GM23338 (cell line): ENCODE results near the gene LRRC27. TPM values are rescaled to one million over a fixed set of nuclear protein-coding genes. Genes with fewer than 3 reads are reported as not detected.

Source experiments
- ATAC-seq: fragments of 200-7000 bp; cut with Tn5 transposase; 3 replicates; pipeline ENCODE4 v1.9.1; 2020
- DNase-seq: peaks from one replicate; pipeline ENCODE4 v3.0.0-alpha.2; 2015; ENCODE audit warnings: low spot score
- H2AFZ ChIP-seq: fragments of 200-600 bp; sonication (generic); 2 replicates; pipeline ENCODE4 v1.8.0; 2016; ENCODE audit warnings: antibody characterized with exemption, mild to moderate bottlenecking, moderate library complexity
- H3F3A ChIP-seq: fragments of 200-600 bp; sonication (generic); replicated peaks from 2 replicates; pipeline ENCODE4 v1.8.0; 2017; ENCODE audit warnings: antibody characterized with exemption, mixed run types, low read depth
- H3K27ac ChIP-seq: fragments of 200-600 bp; sonication (generic); 2 replicates; pipeline ENCODE4 v1.6.1; 2016; ENCODE audit warnings: low read depth
- H3K27me3 ChIP-seq: fragments of 200-600 bp; sonication (generic); 2 replicates; pipeline ENCODE4 v1.8.0; 2016; ENCODE audit warnings: mild to moderate bottlenecking, mixed run types, moderate library complexity; ENCODE audit not compliant: insufficient read depth
- H3K36me3 ChIP-seq: fragments of 200-600 bp; sonication (generic); 2 replicates; pipeline ENCODE4 v1.8.0; 2016; ENCODE audit warnings: mild to moderate bottlenecking; ENCODE audit not compliant: insufficient read depth
- H3K4me1 ChIP-seq: fragments of 200-600 bp; sonication (generic); 2 replicates; pipeline ENCODE4 v1.8.0; 2016; ENCODE audit warnings: mild to moderate bottlenecking, moderate library complexity; ENCODE audit not compliant: insufficient read depth
- H3K4me2 ChIP-seq: fragments of 200-600 bp; sonication (generic); 2 replicates; pipeline ENCODE4 v1.7.1; 2017; ENCODE audit warnings: mixed run types
- H3K4me3 ChIP-seq: fragments of 200-600 bp; sonication (generic); 2 replicates; pipeline ENCODE4 v1.6.1; 2016; ENCODE audit warnings: mixed run types
- H3K79me2 ChIP-seq: fragments of 200-600 bp; sonication (generic); replicated peaks from 2 replicates; pipeline ENCODE4 v1.8.0; 2017; ENCODE audit warnings: mild to moderate bottlenecking; ENCODE audit not compliant: insufficient read depth
- H3K9me2 ChIP-seq: fragments of 200-600 bp; sonication (generic); 2 replicates; pipeline ENCODE4 v1.8.0; 2017; ENCODE audit not compliant: insufficient read depth
- H4K20me1 ChIP-seq: fragments of 200-600 bp; sonication (generic); replicated peaks from 2 replicates; pipeline ENCODE4 v1.8.0; 2017; ENCODE audit warnings: mild to moderate bottlenecking; ENCODE audit not compliant: insufficient read depth
- H3K27ac Mint-ChIP-seq: 2 replicates; pipeline ENCODE4 v1.8.0; 2020; ENCODE audit warnings: inconsistent platforms, mild to moderate bottlenecking, moderate library complexity, mixed read lengths
- H3K27me3 Mint-ChIP-seq: 3 replicates; pipeline ENCODE4 v1.8.0; 2022; ENCODE audit warnings: low read depth, mild to moderate bottlenecking, moderate library complexity, mixed read lengths, inconsistent platforms; ENCODE audit not compliant: insufficient read depth, poor library complexity
- H3K36me3 Mint-ChIP-seq: 3 replicates; pipeline ENCODE4 v1.8.0; 2021; ENCODE audit warnings: low read depth, mild to moderate bottlenecking, inconsistent platforms, moderate library complexity, mixed read lengths
- H3K4me1 Mint-ChIP-seq: 3 replicates; pipeline ENCODE4 v1.8.0; 2020; ENCODE audit warnings: mild to moderate bottlenecking, inconsistent platforms, mixed read lengths
- H3K4me3 Mint-ChIP-seq: 3 replicates; pipeline ENCODE4 v1.8.0; 2021; ENCODE audit warnings: moderate library complexity, mild to moderate bottlenecking, inconsistent platforms, mixed read lengths
- H3K9me3 Mint-ChIP-seq: 3 replicates; pipeline ENCODE4 v1.8.0; 2020; ENCODE audit warnings: moderate library complexity, mild to moderate bottlenecking, inconsistent platforms, mixed read lengths
- CREB1 ChIP-seq: fragments of 250-450 bp; sonication (Bioruptor Pico); IDR thresholded peaks from 2 replicates; pipeline ENCODE4 v1.5.0; 2020; ENCODE audit warnings: low read depth, mild to moderate bottlenecking, moderate library complexity
- EZH2 ChIP-seq: fragments of 200-600 bp; sonication (generic); IDR thresholded peaks from one replicate; pipeline ENCODE4 v1.8.0; 2017; ENCODE audit warnings: antibody characterized with exemption, mild to moderate bottlenecking, low read depth; ENCODE audit not compliant: unreplicated experiment
- EZH2phosphoT487 ChIP-seq: fragments of 200-600 bp; sonication (generic); IDR thresholded peaks from one replicate; pipeline ENCODE4 v1.8.1; 2018; ENCODE audit warnings: antibody characterized with exemption; ENCODE audit not compliant: unreplicated experiment
- NANOG ChIP-seq: IDR thresholded peaks from 2 replicates; pipeline ENCODE4 v1.6.1; 2016; ENCODE audit warnings: antibody characterized with exemption, borderline replicate concordance
- polyA plus RNA-seq: library from polyadenylated mRNA; unstranded; fragments of >200 nt; fragmentation: Nextera tagmentation; extraction: Ambion mirVana; gene quantifications from 2 replicates; pipeline ENCODE4 v1.2.1, GENCODE V29; 2016
- total RNA-seq: library from RNA; depleted of rRNA; stranded (reverse); fragments of >200 nt; shearing (Covaris generic); gene quantifications from 2 replicates; pipeline ENCODE4 v1.2.3, GENCODE V29; 2014
- TF ChIP-seq, protein P1 (sequence below), 2 experiments: fragments of 200-600 bp in 1 of 2; sonication (generic) in 1 of 2; conservative IDR thresholded peaks; 2 replicates each; pipeline versions ENCODE4 v1.5.1 to v1.6.1; 2016 to 2017; ENCODE audit warnings: antibody characterized with exemption in 2 of 2, low read depth in 2 of 2, mild to moderate bottlenecking in 2 of 2, moderate library complexity in 1 of 2
- TF ChIP-seq, protein P2 (sequence below): fragments of 250-450 bp; sonication (Bioruptor Pico); IDR thresholded peaks from 2 replicates; pipeline ENCODE4 v1.5.0; 2020; ENCODE audit warnings: mild to moderate bottlenecking, moderate library complexity

The LRRC27 gene
- total and polyA plus RNA-seq, 2 experiments from 2014 or later, result 2.9 to 3.5 TPM

DNA sequence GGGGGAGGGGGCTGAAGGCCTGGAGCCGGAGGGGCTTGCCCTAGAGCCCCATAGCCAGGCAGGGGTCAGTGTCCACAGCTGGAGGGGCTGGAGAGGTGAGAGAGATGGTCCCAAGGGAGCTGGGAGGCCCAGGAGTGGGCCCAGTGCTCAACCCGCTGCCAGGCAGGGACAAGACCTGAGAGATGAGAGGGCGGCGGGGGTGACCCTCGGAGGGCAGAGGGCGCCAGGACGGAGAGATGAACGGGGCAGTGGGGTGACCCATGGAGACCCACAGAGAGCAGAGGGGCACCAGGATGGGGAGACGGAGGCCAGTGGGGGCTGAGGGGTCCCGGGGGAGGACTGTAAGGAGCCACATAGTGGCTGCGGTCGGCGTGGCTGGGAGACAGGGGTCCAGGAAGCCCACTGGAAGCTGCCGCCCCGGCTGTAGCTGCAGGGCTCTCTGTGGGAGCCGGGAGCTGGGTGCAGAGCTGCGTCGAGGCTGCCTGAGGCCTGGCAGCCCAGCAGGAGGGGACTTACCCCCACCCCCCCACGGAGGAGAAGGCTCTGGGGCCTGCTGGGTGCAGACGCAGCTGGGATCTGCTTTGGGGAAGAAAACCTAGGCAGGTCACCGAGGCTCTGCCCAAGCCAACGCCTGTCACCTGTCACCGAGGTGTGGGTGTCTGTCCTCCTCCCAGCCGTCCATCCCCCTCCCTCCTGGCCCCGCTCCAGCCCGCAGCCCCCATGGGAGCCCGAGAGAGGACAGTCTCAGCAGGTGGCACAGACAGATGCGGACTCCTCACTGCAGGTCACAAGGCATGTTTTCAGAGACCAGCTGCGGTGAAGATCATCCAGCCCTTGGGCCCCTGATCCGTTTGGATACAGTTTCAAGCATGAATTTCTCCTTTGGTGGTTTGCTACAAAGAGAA is 90.1 kb downstream of the LRRC27 start:
- Mint-ChIP-seq H3K36me3 (no peaks in the 10 kb centered on the region; the same call in 2 of the 3 replicates), H3K27me3 (peaks cover 3% of the 10 kb centered on the region), H3K9me3 (no peaks in the 10 kb centered on the region; the same call in 2 of the 3 replicates), H3K27ac (no peak overlapping the region), H3K4me3 (no peak overlapping the region), H3K4me1 (peaks cover 30% of the 10 kb centered on the region)
- no peaks in the 10 kb centered on the region for H3K79me2 ChIP-seq
- TF ChIP-seq EZH2phosphoT487, result no peak
- TF ChIP-seq, protein P1, sequence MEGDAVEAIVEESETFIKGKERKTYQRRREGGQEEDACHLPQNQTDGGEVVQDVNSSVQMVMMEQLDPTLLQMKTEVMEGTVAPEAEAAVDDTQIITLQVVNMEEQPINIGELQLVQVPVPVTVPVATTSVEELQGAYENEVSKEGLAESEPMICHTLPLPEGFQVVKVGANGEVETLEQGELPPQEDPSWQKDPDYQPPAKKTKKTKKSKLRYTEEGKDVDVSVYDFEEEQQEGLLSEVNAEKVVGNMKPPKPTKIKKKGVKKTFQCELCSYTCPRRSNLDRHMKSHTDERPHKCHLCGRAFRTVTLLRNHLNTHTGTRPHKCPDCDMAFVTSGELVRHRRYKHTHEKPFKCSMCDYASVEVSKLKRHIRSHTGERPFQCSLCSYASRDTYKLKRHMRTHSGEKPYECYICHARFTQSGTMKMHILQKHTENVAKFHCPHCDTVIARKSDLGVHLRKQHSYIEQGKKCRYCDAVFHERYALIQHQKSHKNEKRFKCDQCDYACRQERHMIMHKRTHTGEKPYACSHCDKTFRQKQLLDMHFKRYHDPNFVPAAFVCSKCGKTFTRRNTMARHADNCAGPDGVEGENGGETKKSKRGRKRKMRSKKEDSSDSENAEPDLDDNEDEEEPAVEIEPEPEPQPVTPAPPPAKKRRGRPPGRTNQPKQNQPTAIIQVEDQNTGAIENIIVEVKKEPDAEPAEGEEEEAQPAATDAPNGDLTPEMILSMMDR (conservative IDR thresholded peaks at IDR 0.05; ENCODE audit: low read depth in 2 of 2), result no peak
- TF ChIP-seq, protein P2, sequence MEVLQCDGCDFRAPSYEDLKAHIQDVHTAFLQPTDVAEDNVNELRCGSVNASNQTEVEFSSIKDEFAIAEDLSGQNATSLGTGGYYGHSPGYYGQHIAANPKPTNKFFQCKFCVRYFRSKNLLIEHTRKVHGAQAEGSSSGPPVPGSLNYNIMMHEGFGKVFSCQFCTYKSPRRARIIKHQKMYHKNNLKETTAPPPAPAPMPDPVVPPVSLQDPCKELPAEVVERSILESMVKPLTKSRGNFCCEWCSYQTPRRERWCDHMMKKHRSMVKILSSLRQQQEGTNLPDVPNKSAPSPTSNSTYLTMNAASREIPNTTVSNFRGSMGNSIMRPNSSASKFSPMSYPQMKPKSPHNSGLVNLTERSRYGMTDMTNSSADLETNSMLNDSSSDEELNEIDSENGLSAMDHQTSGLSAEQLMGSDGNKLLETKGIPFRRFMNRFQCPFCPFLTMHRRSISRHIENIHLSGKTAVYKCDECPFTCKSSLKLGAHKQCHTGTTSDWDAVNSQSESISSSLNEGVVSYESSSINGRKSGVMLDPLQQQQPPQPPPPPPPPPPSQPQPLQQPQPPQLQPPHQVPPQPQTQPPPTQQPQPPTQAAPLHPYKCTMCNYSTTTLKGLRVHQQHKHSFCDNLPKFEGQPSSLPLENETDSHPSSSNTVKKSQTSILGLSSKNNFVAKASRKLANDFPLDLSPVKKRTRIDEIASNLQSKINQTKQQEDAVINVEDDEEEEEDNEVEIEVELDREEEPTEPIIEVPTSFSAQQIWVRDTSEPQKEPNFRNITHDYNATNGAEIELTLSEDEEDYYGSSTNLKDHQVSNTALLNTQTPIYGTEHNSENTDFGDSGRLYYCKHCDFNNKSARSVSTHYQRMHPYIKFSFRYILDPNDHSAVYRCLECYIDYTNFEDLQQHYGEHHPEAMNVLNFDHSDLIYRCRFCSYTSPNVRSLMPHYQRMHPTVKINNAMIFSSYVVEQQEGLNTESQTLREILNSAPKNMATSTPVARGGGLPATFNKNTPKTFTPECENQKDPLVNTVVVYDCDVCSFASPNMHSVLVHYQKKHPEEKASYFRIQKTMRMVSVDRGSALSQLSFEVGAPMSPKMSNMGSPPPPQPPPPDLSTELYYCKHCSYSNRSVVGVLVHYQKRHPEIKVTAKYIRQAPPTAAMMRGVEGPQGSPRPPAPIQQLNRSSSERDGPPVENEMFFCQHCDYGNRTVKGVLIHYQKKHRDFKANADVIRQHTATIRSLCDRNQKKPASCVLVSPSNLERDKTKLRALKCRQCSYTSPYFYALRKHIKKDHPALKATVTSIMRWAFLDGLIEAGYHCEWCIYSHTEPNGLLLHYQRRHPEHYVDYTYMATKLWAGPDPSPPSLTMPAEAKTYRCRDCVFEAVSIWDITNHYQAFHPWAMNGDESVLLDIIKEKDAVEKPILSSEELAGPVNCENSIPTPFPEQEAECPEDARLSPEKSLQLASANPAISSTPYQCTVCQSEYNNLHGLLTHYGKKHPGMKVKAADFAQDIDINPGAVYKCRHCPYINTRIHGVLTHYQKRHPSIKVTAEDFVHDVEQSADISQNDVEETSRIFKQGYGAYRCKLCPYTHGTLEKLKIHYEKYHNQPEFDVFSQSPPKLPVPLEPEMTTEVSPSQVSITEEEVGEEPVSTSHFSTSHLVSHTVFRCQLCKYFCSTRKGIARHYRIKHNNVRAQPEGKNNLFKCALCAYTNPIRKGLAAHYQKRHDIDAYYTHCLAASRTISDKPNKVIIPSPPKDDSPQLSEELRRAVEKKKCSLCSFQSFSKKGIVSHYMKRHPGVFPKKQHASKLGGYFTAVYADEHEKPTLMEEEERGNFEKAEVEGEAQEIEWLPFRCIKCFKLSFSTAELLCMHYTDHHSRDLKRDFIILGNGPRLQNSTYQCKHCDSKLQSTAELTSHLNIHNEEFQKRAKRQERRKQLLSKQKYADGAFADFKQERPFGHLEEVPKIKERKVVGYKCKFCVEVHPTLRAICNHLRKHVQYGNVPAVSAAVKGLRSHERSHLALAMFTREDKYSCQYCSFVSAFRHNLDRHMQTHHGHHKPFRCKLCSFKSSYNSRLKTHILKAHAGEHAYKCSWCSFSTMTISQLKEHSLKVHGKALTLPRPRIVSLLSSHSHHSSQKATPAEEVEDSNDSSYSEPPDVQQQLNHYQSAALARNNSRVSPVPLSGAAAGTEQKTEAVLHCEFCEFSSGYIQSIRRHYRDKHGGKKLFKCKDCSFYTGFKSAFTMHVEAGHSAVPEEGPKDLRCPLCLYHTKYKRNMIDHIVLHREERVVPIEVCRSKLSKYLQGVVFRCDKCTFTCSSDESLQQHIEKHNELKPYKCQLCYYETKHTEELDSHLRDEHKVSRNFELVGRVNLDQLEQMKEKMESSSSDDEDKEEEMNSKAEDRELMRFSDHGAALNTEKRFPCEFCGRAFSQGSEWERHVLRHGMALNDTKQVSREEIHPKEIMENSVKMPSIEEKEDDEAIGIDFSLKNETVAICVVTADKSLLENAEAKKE (CRISPR knock-in tag), result no peak
- TF ChIP-seq CREB1 (CRISPR knock-in tag), result no peak
- no peak for TF ChIP-seq NANOG
- TF ChIP-seq EZH2, result no peak
- H3K4me2 ChIP-seq, result no peak overlapping the region
- DNase-seq (no peak), ATAC-seq (no peak)
- H3K4me3 ChIP-seq, result no peak overlapping the region
- 0 out of 2 replicates have a peak, but pooled peaks cover 17% of the 10 kb centered on the region for H3F3A ChIP-seq
- H3K36me3 ChIP-seq, result no peaks in the 10 kb centered on the region
- H3K4me1 ChIP-seq, result peaks cover 15% of the 10 kb centered on the region
- no peaks in the 10 kb centered on the region for H3K9me2 ChIP-seq
- H3K27me3 ChIP-seq, result no peaks in the 10 kb centered on the region
- H4K20me1 ChIP-seq, result no peaks in the 10 kb centered on the region
- no peak overlapping the region for H3K27ac ChIP-seq
- H2AFZ ChIP-seq, result no peak overlapping the region
